Activated T-cell treated with anti-CD3 and anti-CD28 coated beads, Interleukin-2, amount 50 U/mL, for 24 hours (primary cell): ENCODE results near the gene AGPAT2.

Source experiments
- DNase-seq: peaks from one replicate; pipeline ENCODE4 v3.0.0-alpha.2; 2020
- H3K27ac Mint-ChIP-seq: 2 replicates; pipeline ENCODE4 v1.8.0; 2020; ENCODE audit warnings: mild to moderate bottlenecking, mixed read lengths
- H3K27me3 Mint-ChIP-seq: 2 replicates; pipeline ENCODE4 v1.8.0; 2020; ENCODE audit warnings: mixed read lengths
- H3K36me3 Mint-ChIP-seq: 2 replicates; pipeline ENCODE4 v1.8.0; 2020; ENCODE audit warnings: low read depth, mixed read lengths
- H3K4me1 Mint-ChIP-seq: 2 replicates; pipeline ENCODE4 v1.8.0; 2020; ENCODE audit warnings: low read depth, mixed read lengths
- H3K4me3 Mint-ChIP-seq: 2 replicates; pipeline ENCODE4 v1.8.0; 2020; ENCODE audit warnings: mild to moderate bottlenecking, moderate library complexity, mixed read lengths
- H3K9me3 Mint-ChIP-seq: 2 replicates; pipeline ENCODE4 v1.8.0; 2020; ENCODE audit warnings: mixed read lengths

The AGPAT2 gene

GRCh38 chr9:136671254-136671614 lies 16.0 kb downstream of the AGPAT2 start:
- Mint-ChIP-seq H3K27ac (no peak overlapping the region), H3K4me1 (no peaks in the 10 kb centered on the region), H3K9me3 (no peaks in the 10 kb centered on the region), H3K27me3 (peaks cover 11% of the 10 kb centered on the region), H3K36me3 (peaks cover 2% of the 10 kb centered on the region), H3K4me3 (no peak overlapping the region)
- DNase-seq: no peak

GRCh38 chr9:136670576-136671253 lies 16.5 kb downstream of the AGPAT2 start:
- no peaks in the 10 kb centered on the region for H3K4me1 Mint-ChIP-seq
- no peak overlapping the region for H3K4me3 Mint-ChIP-seq
- peaks cover 11% of the 10 kb centered on the region for H3K27me3 Mint-ChIP-seq
- no peaks in the 10 kb centered on the region for H3K9me3 Mint-ChIP-seq
- DNase-seq: no peak
- H3K27ac Mint-ChIP-seq: no peak overlapping the region
- peaks cover 2% of the 10 kb centered on the region for H3K36me3 Mint-ChIP-seq

DNA sequence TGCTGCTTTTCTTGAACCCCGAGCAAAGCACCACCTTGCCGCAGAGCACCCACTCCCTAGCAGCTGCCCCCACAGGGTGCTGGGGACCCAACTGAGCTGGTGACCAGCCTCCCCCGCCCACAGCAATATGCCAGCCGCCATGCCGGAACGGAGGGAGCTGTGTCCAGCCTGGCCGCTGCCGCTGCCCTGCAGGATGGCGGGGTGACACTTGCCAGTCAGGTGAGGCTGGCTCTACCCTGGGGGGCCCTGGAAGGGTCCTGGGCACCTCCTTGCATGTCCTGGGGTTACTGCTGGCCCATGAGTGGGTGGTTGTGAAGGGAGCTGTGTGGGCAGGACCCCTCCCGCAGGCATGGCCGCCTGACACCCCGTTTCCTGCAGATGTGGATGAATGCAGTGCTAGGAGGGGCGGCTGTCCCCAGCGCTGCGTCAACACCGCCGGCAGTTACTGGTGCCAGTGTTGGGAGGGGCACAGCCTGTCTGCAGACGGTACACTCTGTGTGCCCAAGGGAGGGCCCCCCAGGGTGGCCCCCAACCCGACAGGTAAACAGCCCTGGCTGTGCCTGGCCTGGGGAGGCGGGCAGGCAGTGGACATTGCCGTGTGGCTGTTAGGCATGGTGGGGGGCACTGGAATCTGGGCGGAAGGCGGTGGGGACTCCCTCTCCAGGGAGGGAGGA lies 17.3 kb downstream of the AGPAT2 start:
- Mint-ChIP-seq H3K4me3 (no peak overlapping the region), H3K9me3 (no peaks in the 10 kb centered on the region), H3K36me3 (peaks cover 2% of the 10 kb centered on the region), H3K27me3 (peaks cover 14% of the 10 kb centered on the region), H3K4me1 (peaks cover 2% of the 10 kb centered on the region), H3K27ac (no peak overlapping the region)
- DNase-seq: no peak

DNA sequence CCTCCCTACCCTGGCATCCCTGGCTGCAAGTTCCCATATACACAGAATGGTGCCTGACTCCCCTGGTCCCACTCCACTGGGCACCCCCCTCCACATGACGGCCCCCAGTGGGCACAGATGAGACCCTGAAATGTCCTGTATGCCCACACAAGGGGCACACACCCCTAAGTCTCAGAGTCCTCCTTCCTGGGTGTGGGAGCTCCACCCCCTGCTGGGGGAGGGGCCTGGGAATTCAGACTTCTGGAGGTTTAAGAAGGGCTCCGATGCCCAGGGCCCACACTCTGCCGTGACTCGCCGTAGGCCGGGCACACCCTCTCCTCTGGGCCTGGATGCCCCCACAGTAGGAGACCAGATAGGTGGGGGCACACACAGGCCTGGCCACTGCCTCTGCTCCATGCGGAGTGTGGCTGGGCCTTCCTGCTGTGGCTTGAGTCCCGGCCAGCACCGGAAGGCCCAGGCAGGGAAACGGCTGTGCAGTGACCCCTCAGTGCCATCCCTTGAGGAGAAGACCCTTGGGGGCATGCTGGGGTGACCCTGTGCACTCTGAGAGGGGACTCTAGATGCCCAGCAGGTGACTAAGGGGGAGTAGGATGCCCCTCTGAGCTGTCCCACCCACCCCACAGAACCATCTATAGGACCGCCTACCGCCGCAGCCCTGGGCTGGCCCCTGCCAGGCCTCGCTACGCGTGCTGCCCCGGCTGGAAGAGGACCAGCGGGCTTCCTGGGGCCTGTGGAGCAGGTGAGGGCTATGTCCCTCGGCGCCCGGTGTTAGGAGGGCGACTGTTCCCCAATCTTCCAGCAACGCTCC lies 18.1 kb downstream of the AGPAT2 start:
- H3K4me1 Mint-ChIP-seq: peaks cover 2% of the 10 kb centered on the region
- DNase-seq: no peak
- H3K9me3 Mint-ChIP-seq: no peaks in the 10 kb centered on the region
- peaks cover 2% of the 10 kb centered on the region for H3K36me3 Mint-ChIP-seq
- H3K27ac Mint-ChIP-seq: no peak overlapping the region
- H3K27me3 Mint-ChIP-seq: peaks cover 22% of the 10 kb centered on the region
- H3K4me3 Mint-ChIP-seq: no peak overlapping the region

GRCh38 chr9:136667940-136668760 lies 19.1 kb downstream of the AGPAT2 start:
- H3K27ac Mint-ChIP-seq: no peak overlapping the region
- H3K27me3 Mint-ChIP-seq: peaks cover 31% of the 10 kb centered on the region
- no peaks in the 10 kb centered on the region for H3K9me3 Mint-ChIP-seq
- no peak for DNase-seq
- H3K4me1 Mint-ChIP-seq: peaks cover 2% of the 10 kb centered on the region
- H3K36me3 Mint-ChIP-seq: no peaks in the 10 kb centered on the region
- no peak overlapping the region for H3K4me3 Mint-ChIP-seq

DNA sequence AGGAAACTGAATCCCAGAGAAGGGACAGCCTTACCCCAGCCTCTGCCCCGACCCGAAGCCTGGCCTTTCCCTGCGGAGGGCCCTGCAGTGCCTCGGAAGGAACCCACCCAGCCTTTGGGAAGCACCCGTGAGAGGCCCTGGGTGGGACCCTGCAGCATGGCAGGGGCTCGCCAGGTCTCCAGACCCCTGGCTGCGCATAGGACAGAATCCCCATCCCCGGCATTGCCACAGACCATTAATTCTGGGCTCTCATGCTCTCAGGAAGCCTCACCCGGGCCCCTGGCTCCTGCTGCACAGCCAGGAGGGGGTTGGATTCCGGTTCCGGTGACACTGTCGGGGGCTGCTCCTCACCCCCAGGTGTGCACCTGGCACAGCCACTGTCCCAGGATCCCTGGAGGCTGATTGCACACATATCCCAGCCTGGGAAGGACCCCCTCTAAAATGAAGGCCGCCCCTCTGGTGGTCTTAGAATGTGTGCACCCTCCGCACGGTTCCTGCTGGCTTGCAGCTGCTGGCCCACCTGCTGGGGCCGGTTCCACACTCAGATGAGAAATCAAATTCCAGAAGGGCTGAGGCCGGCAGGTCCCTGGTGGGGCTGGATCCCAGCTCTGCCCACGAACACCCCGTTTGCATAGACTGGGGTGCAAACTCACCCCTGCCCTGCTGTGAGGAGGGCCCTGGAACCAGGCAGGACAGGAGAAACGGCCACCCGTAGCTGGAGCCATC lies 19.9 kb downstream of the AGPAT2 start:
- Mint-ChIP-seq H3K36me3 (no peaks in the 10 kb centered on the region), H3K27me3 (peaks cover 32% of the 10 kb centered on the region), H3K9me3 (no peaks in the 10 kb centered on the region), H3K4me3 (no peak overlapping the region), H3K4me1 (peaks cover 2% of the 10 kb centered on the region), H3K27ac (no peak overlapping the region)
- no peak for DNase-seq

- Mint-ChIP-seq H3K36me3 (no peaks in the 10 kb centered on the region), H3K27me3 (peaks cover 32% of the 10 kb centered on the region), H3K27ac (no peak overlapping the region), H3K9me3 (no peaks in the 10 kb centered on the region), H3K4me3 (peak overlapping the region; percentile 43), H3K4me1 (peaks cover 2% of the 10 kb centered on the region)
- no peak for DNase-seq
Observed at GRCh38 chr9:136666372-136667213, 20.7 kb downstream of the AGPAT2 start.

DNA sequence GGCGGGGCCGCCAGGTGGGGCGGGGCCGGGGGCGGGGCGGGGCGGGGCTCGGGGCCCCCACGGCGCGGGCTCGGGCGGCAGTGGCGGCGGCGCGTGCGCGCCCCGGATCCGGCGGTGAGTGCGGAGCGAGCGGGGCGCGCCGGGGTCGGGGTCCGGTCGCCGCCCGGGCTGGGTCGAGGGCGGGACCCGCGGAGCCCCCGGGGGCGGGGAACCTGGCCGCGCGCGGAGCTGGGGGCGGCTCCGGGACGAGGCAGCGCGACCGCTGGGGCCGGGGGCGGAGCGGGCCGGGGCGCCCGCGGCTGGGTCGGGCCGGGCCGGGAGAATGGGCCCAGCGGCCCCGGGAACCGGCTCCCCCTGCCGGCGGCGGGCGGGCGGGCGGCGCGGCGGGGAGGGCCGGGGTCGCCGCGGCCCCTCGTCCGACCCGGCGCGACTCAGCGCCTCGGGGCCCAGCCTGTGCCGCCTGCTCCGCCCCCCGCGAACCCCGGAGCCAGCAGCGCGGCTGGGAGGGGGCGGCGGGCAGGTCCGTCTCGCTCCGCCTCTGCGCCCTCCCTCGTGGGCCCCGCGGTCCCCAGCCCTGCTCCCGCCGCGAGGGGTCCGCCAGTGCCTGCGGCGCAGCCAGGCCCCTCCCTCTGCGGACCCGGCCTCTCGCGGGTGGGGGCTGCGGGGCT lies 21.4 kb downstream of the AGPAT2 start:
- H3K36me3 Mint-ChIP-seq: no peaks in the 10 kb centered on the region
- no peaks in the 10 kb centered on the region for H3K9me3 Mint-ChIP-seq
- H3K27ac Mint-ChIP-seq: no peak overlapping the region
- H3K27me3 Mint-ChIP-seq: peaks cover 35% of the 10 kb centered on the region
- H3K4me1 Mint-ChIP-seq: peaks cover 2% of the 10 kb centered on the region
- DNase-seq: peak; percentile 61
- no peak overlapping the region for H3K4me3 Mint-ChIP-seq

DNA sequence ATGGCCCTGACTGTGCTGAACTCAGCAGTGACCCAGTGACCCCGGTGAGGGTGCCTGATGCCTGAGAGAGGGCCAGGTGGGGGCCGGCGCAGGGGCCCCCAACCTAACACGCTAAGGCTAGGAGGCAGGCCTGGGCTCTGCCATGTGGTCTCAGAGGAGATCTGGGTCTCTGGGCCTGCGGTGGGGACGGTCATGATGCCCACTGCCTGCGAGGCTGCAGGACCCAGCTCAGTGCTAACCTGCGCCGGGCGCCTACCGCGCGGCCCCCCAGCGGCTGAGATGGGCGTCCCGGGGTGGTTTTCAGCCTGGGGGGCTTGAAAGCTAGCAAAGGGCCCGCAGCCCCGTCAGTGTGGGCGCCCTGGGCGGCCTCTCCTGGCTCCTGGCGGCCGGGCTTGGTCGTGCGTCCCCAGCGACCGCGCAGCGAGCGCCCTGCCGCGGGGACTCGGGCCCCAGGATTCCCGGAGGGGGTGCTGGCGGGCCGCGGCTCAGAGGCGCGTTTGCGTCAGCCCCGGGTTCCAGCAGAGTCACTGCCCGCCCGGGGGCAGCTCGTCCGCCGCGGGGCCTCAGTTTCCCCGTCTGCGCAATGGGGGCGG lies 22.1 kb downstream of the AGPAT2 start:
- peak overlapping the region; percentile 71 for H3K4me3 Mint-ChIP-seq

GRCh38 chr9:136664000-136664915 lies 23.0 kb downstream of the AGPAT2 start:
- H3K4me1 Mint-ChIP-seq: peaks cover 2% of the 10 kb centered on the region
- no peaks in the 10 kb centered on the region for H3K36me3 Mint-ChIP-seq
- peaks cover 45% of the 10 kb centered on the region for H3K27me3 Mint-ChIP-seq
- peak overlapping the region; percentile 71 for H3K4me3 Mint-ChIP-seq
- no peak overlapping the region for H3K27ac Mint-ChIP-seq
- DNase-seq: no peak
- H3K9me3 Mint-ChIP-seq: no peaks in the 10 kb centered on the region

More for the DNA sequence above, 22.1 kb downstream of the AGPAT2 start:
- no peak overlapping the region for H3K27ac Mint-ChIP-seq
- peaks cover 39% of the 10 kb centered on the region for H3K27me3 Mint-ChIP-seq
- no peaks in the 10 kb centered on the region for H3K36me3 Mint-ChIP-seq
- DNase-seq: no peak
- H3K9me3 Mint-ChIP-seq: no peaks in the 10 kb centered on the region
- peaks cover 2% of the 10 kb centered on the region for H3K4me1 Mint-ChIP-seq

DNA sequence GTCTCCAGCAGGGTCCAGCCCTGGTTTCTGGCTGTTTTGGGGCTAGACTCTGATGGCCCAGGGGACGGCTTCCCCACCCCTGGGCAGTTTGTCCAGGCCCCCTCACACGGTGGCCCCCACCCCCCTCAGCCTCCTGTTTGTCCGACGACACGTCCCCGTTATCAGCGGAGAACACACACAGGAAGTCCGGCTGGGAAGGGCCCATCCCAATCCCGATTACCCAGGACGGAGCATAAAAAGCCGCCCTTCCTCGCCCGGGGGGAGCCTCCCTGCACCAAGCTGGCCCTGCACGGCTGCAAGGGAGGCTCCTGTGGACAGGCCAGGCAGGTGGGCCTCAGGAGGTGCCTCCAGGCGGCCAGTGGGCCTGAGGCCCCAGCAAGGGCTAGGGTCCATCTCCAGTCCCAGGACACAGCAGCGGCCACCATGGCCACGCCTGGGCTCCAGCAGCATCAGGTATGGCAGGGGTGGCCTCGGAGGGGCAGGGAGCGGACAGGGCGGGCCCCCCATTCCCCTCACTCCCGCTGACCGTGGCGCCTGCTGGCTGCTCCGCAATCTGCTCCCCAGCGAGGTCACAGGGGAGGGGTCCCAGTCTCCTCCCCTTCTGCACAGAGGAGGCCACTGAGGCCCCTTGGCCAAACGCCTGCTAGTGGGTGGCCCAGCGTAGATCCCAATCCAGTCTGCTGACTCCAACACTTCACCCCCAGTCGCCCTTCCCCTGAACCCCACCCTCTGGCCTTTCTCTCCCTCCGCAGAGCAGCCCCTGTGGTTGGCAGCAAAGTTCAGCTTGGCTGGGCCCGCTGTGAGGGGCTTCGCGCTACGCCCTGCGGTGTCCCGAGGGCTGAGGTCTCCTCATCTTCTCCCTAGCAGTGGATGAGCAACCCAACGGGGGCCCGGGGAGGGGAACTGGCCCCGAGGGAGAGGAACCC lies 24.3 kb downstream of the AGPAT2 start, which contains the start of gene EGFL7:
TSS of gene EGFL7 (plus strand) at position 261 of the 926 bp plus-strand sequence. CDS start 5,367 bp downstream, outside the sequence.
- Mint-ChIP-seq H3K27me3 (peaks cover 48% of the 10 kb centered on the region), H3K27ac (no peak within 1 kb of the TSS), H3K36me3 (no peaks in the 10 kb centered on the region), H3K9me3 (no peaks in the 10 kb centered on the region), H3K4me1 (peaks cover 10% of the 10 kb centered on the region), H3K4me3 (no peak within 1 kb of the TSS)
- DNase-seq: no peak
